Astrocyte (in vitro differentiated cells and primary cell): ENCODE measurements around the gene KLF7. TPM values are rescaled to one million over a fixed set of nuclear protein-coding genes. Genes with fewer than 3 reads are reported as not detected.
A peak's percentile ranks its signal among the peaks of the same experiment; 100 is the strongest.

Source experiments
- DNase-seq: peaks from one replicate; pipeline ENCODE4 v3.0.0-alpha.2; 2010; ENCODE audit warnings: low read depth
- FAIRE-seq: peaks from 2 replicates; lab custom pipeline; 2011; peaks lifted over from hg19 to GRCh38; lab: Jason Lieb, UNC
- H2AFZ ChIP-seq: 2 replicates; pipeline ENCODE4 v1.6.0; 2012; ENCODE audit warnings: low read depth, low read length, inconsistent platforms
- H3K27ac ChIP-seq: 2 replicates; pipeline ENCODE4 v1.5.1; 2011; ENCODE audit warnings: low read depth, low read length, inconsistent platforms
- H3K27me3 ChIP-seq: 2 replicates; pipeline ENCODE4 v1.6.0; 2011; ENCODE audit warnings: low read length, inconsistent platforms; ENCODE audit not compliant: insufficient read depth
- H3K36me3 ChIP-seq: 2 replicates; pipeline ENCODE4 v1.5.1; 2011; ENCODE audit warnings: low read length, inconsistent platforms; ENCODE audit not compliant: insufficient read depth
- H3K4me1 ChIP-seq: 2 replicates; pipeline ENCODE4 v1.5.1; 2011; ENCODE audit warnings: low read length, inconsistent platforms; ENCODE audit not compliant: insufficient read depth
- H3K4me2 ChIP-seq: 2 replicates; pipeline ENCODE4 v1.6.0; 2012; ENCODE audit warnings: low read length, inconsistent platforms
- H3K4me3 ChIP-seq: 2 replicates; pipeline ENCODE4 v1.5.1; 2011; ENCODE audit warnings: low read depth, mild to moderate bottlenecking, low read length, inconsistent platforms; ENCODE audit not compliant: insufficient read depth
- H3K79me2 ChIP-seq: 2 replicates; pipeline ENCODE4 v1.6.0; 2012; ENCODE audit warnings: mild to moderate bottlenecking, low read length, inconsistent platforms; ENCODE audit not compliant: insufficient read depth
- H3K9ac ChIP-seq: 2 replicates; pipeline ENCODE4 v1.6.0; 2012; ENCODE audit warnings: mild to moderate bottlenecking, low read length, inconsistent platforms
- H3K9me3 ChIP-seq: 2 replicates; pipeline ENCODE4 v1.5.1; 2012; ENCODE audit warnings: low read depth, mild to moderate bottlenecking, low read length, inconsistent platforms; ENCODE audit not compliant: insufficient read depth
- H4K20me1 ChIP-seq: 2 replicates; pipeline ENCODE4 v1.6.0; 2012; ENCODE audit warnings: low read length, inconsistent platforms; ENCODE audit not compliant: insufficient read depth
- H3K27ac Mint-ChIP-seq: one replicate; pipeline ENCODE4 v1.8.0; 2021; ENCODE audit warnings: mild to moderate bottlenecking, mixed read lengths; ENCODE audit not compliant: unreplicated experiment
- H3K27me3 Mint-ChIP-seq: one replicate; pipeline ENCODE4 v1.8.0; 2021; ENCODE audit warnings: low read depth, mixed read lengths; ENCODE audit not compliant: unreplicated experiment
- H3K36me3 Mint-ChIP-seq: one replicate; pipeline ENCODE4 v1.8.0; 2021; ENCODE audit warnings: low read depth, mixed read lengths; ENCODE audit not compliant: unreplicated experiment
- H3K4me1 Mint-ChIP-seq: one replicate; pipeline ENCODE4 v1.8.0; 2021; ENCODE audit warnings: low read depth, mixed read lengths; ENCODE audit not compliant: unreplicated experiment
- H3K4me3 Mint-ChIP-seq: one replicate; pipeline ENCODE4 v1.8.0; 2021; ENCODE audit warnings: mild to moderate bottlenecking, moderate library complexity, mixed read lengths; ENCODE audit not compliant: unreplicated experiment
- H3K9me3 Mint-ChIP-seq: one replicate; pipeline ENCODE4 v1.8.0; 2021; ENCODE audit warnings: mild to moderate bottlenecking, mixed read lengths; ENCODE audit not compliant: unreplicated experiment
- EZH2 ChIP-seq: IDR thresholded peaks from 2 replicates; pipeline ENCODE4 v1.6.1; 2012; ENCODE audit warnings: mild to moderate bottlenecking, low read length, inconsistent platforms; ENCODE audit not compliant: insufficient read depth
- total RNA-seq: library from RNA; stranded (reverse); gene quantifications from 2 replicates; pipeline ENCODE4 v1.2.1, GENCODE V29; 2021
- TF ChIP-seq, protein P1 (sequence below): IDR thresholded peaks from 2 replicates; pipeline ENCODE4 v1.5.1; 2011; ENCODE audit warnings: low read depth, mild to moderate bottlenecking, inconsistent platforms, low read length, moderate library complexity; ENCODE audit not compliant: insufficient read depth

Gene KLF7
- total RNA-seq, 1 donor from 2014 or later: 81.2 TPM

DNA sequence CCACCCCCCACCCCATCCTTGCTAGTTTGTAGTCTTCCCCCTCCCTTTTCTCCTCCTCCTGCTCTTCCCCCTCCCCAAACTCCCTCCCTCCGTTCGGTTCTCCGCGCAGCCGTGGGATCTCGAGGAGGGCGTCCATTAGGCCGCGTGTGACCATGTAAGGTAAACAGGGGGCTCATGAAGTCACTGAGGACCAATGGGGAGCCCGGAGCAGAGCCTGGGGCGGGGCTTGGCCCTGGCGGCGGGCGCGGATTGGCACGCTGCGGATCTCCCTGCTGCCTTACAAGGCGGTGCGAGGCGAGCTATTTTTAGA, 246 bp upstream of the KLF7 start:
- DNase-seq: peak; percentile 99
- peak overlapping the region; percentile 98 for H3K27ac ChIP-seq
- peaks cover 33% of the 10 kb centered on the region for H3K4me1 ChIP-seq
- peaks cover 48% of the 10 kb centered on the region for H3K79me2 ChIP-seq
- H3K4me3 ChIP-seq: peak overlapping the region; percentile 96
- peaks cover 2% of the 10 kb centered on the region for H3K9me3 Mint-ChIP-seq
- peak overlapping the region; percentile 98 for H3K4me3 Mint-ChIP-seq
- no peak for FAIRE-seq
- no peaks in the 10 kb centered on the region for H3K27me3 ChIP-seq
- no peaks in the 10 kb centered on the region for H3K9me3 ChIP-seq
- H3K4me2 ChIP-seq: peak overlapping the region; percentile 96
- peaks cover 23% of the 10 kb centered on the region for H3K4me1 Mint-ChIP-seq
- no peaks in the 10 kb centered on the region for H3K27me3 Mint-ChIP-seq
- H3K27ac Mint-ChIP-seq: peak overlapping the region; percentile 85
- H2AFZ ChIP-seq: no peak overlapping the region
- peak overlapping the region; percentile 99 for H3K9ac ChIP-seq
- H4K20me1 ChIP-seq: peaks cover 25% of the 10 kb centered on the region
- H3K36me3 Mint-ChIP-seq: peaks cover 3% of the 10 kb centered on the region
- no peak for TF ChIP-seq EZH2
- TF ChIP-seq, protein P1, sequence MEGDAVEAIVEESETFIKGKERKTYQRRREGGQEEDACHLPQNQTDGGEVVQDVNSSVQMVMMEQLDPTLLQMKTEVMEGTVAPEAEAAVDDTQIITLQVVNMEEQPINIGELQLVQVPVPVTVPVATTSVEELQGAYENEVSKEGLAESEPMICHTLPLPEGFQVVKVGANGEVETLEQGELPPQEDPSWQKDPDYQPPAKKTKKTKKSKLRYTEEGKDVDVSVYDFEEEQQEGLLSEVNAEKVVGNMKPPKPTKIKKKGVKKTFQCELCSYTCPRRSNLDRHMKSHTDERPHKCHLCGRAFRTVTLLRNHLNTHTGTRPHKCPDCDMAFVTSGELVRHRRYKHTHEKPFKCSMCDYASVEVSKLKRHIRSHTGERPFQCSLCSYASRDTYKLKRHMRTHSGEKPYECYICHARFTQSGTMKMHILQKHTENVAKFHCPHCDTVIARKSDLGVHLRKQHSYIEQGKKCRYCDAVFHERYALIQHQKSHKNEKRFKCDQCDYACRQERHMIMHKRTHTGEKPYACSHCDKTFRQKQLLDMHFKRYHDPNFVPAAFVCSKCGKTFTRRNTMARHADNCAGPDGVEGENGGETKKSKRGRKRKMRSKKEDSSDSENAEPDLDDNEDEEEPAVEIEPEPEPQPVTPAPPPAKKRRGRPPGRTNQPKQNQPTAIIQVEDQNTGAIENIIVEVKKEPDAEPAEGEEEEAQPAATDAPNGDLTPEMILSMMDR: no peak
- H3K36me3 ChIP-seq: no peaks in the 10 kb centered on the region

DNA sequence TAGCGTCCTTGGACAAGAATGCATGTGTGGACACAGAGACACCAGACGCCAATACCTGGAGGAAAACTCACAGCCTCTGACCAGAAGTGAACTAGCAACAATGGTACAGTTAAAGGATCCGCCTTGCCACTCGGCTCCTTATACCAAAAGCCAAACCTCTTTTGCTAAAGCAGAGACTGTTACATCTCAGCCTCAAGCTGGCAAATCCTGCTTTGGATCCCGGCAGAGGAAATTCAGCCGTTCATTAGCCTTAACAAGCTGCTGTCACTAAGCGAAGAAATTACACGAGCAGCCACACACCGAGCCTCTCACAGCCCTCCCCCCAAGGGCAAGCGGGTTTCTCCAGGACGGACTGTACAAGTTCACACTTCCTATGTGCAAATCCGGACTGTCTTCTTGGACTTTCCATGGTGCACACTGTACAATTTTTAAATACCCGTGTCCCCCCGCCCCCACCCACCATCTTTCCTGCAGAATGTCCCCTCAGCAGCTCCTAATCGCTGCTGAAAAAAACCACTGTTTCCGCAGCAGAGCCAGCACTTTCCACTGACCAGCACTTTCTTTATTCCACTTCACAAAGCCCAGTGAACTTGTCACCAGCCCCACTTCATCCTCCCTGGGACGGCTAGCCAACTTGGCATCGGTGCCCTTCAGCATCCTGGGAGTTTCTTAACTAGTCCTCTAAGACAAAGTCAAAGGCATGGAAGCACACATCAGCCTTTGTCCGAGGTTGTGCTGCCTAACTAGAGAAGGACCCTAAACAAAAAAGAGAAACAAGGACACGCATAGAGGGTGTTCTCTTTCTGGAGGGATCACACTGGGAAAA, 1.5 kb downstream of the KLF7 start:
- Mint-ChIP-seq H3K9me3 (peaks cover 2% of the 10 kb centered on the region), H3K36me3 (peaks cover 3% of the 10 kb centered on the region), H3K4me1 (peaks cover 38% of the 10 kb centered on the region), H3K27ac (peak overlapping the region; percentile 99), H3K4me3 (peak overlapping the region; percentile 98), H3K27me3 (no peaks in the 10 kb centered on the region)
- Histone ChIP-seq H3K27ac (peak overlapping the region; percentile 98), H3K36me3 (no peaks in the 10 kb centered on the region), H3K4me3 (peak overlapping the region; percentile 96), H3K79me2 (peaks cover 66% of the 10 kb centered on the region), H4K20me1 (peaks cover 42% of the 10 kb centered on the region), H3K9me3 (no peaks in the 10 kb centered on the region), H3K4me1 (peaks cover 44% of the 10 kb centered on the region), H3K27me3 (no peaks in the 10 kb centered on the region), H3K4me2 (peak overlapping the region; percentile 96), H2AFZ (no peak overlapping the region), H3K9ac (peak overlapping the region; percentile 98)
- FAIRE-seq (no peak), DNase-seq (peak; percentile 44)
- TF ChIP-seq, protein P1: no peak
- TF ChIP-seq EZH2: no peak

DNA sequence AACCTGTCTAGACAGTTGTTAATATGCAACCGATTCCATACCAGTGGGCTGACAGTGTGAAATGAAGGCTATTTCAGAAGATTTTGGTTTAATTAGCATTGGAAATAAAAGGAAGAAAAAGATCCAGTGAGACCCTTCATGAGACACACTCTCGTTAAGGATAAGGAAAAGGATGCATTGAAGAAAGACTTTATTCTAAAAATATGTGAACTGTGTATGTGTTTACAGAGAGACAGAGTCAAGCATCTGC, 2.1 kb downstream of the KLF7 start:
- H3K9me3 ChIP-seq: no peaks in the 10 kb centered on the region
- FAIRE-seq: no peak
- H3K27me3 ChIP-seq: no peaks in the 10 kb centered on the region
- peak overlapping the region; percentile 96 for H3K4me3 ChIP-seq
- peaks cover 2% of the 10 kb centered on the region for H3K9me3 Mint-ChIP-seq
- H3K36me3 ChIP-seq: no peaks in the 10 kb centered on the region
- TF ChIP-seq EZH2: no peak
- TF ChIP-seq, protein P1: no peak
- H3K36me3 Mint-ChIP-seq: peaks cover 3% of the 10 kb centered on the region
- peak overlapping the region; percentile 98 for H3K9ac ChIP-seq
- H3K79me2 ChIP-seq: peaks cover 71% of the 10 kb centered on the region
- H2AFZ ChIP-seq: no peak overlapping the region
- no peaks in the 10 kb centered on the region for H3K27me3 Mint-ChIP-seq
- H3K27ac Mint-ChIP-seq: peak overlapping the region; percentile 99
- peaks cover 48% of the 10 kb centered on the region for H4K20me1 ChIP-seq
- peaks cover 44% of the 10 kb centered on the region for H3K4me1 ChIP-seq
- H3K4me1 Mint-ChIP-seq: peaks cover 42% of the 10 kb centered on the region
- no peak for DNase-seq
- H3K27ac ChIP-seq: peak overlapping the region; percentile 98
- peak overlapping the region; percentile 98 for H3K4me3 Mint-ChIP-seq
- H3K4me2 ChIP-seq: peak overlapping the region; percentile 96
